Skin of body (tissue), 2 donors: ENCODE results near the gene UIMC1. TPM values are rescaled to one million over a fixed set of nuclear protein-coding genes. Genes with fewer than 3 reads are reported as not detected.
"Not testable (repeated sequence)": the region's sequence is repeated elsewhere in the genome, so short reads cannot be mapped to it uniquely, and the experiment has no call there.

Experiments used
- DNase-seq: peaks from one replicate; lab custom pipeline; 2025; lab: John Stamatoyannopoulos, UW
- total RNA-seq: library from RNA; depleted of rRNA; stranded (reverse); fragments of >200 nt; gene quantifications from one replicate; pipeline ENCODE4 v1.2.3, GENCODE V29; 2014

The UIMC1 gene
- total RNA-seq, 1 donor from 2014 or later, result 36.5 TPM

GRCh38 chr5:177008716-177009115, 2.1 kb upstream of the UIMC1 start:
- no peak for DNase-seq

- no peak for DNase-seq
Measured at GRCh38 chr5:177005619-177006264, 837 bp downstream of the UIMC1 start.

- DNase-seq, result no peak
Measured at GRCh38 chr5:177004961-177005360, 1.6 kb downstream of the UIMC1 start.

- DNase-seq, result no peak
Measured at GRCh38 chr5:177003649-177004048, 2.9 kb downstream of the UIMC1 start.

- DNase-seq, result not testable (repeated sequence)
Measured at GRCh38 chr5:176999526-176999925, 7.1 kb downstream of the UIMC1 start.

GRCh38 chr5:176998828-176999227, 7.8 kb downstream of the UIMC1 start:
- DNase-seq, result no peak

- no peak for DNase-seq
Measured at GRCh38 chr5:176996780-176997179, 9.8 kb downstream of the UIMC1 start.

- DNase-seq, result no peak
Measured at GRCh38 chr5:176995896-176996767, 10.4 kb downstream of the UIMC1 start.

GRCh38 chr5:176995122-176995490, 11.5 kb downstream of the UIMC1 start:
- no peak for DNase-seq

GRCh38 chr5:176994460-176995121, 12.0 kb downstream of the UIMC1 start:
- no peak for DNase-seq

- DNase-seq, result not testable (repeated sequence)
Measured at GRCh38 chr5:176993081-176993480, 13.5 kb downstream of the UIMC1 start.

- DNase-seq, result no peak
Measured at GRCh38 chr5:176987583-176987982, 19.0 kb downstream of the UIMC1 start.

- no peak for DNase-seq
Measured at GRCh38 chr5:176986280-176986679, 20.3 kb downstream of the UIMC1 start.

GRCh38 chr5:176985516-176985915, 21.1 kb downstream of the UIMC1 start:
- no peak for DNase-seq

- not testable (repeated sequence) for DNase-seq
Measured at GRCh38 chr5:176984176-176984575, 22.4 kb downstream of the UIMC1 start.

GRCh38 chr5:176983593-176983992, 23.0 kb downstream of the UIMC1 start:
- not testable (repeated sequence) for DNase-seq

GRCh38 chr5:176983112-176983511, 23.5 kb downstream of the UIMC1 start:
- not testable (repeated sequence) for DNase-seq

- no peak for DNase-seq
Measured at GRCh38 chr5:176980818-176981217, 25.8 kb downstream of the UIMC1 start.

- no peak for DNase-seq
Measured at GRCh38 chr5:176979669-176980068, 26.9 kb downstream of the UIMC1 start.

- DNase-seq, result no peak
Measured at GRCh38 chr5:176965633-176966032, 40.9 kb downstream of the UIMC1 start.

GRCh38 chr5:176959051-176959450, 47.5 kb downstream of the UIMC1 start:
- no peak for DNase-seq

- no peak for DNase-seq
Measured at GRCh38 chr5:176956756-176957155, 49.8 kb downstream of the UIMC1 start.
